Esophagus muscularis mucosa (tissue), 4 donors: ENCODE measurements around the gene TSPAN11.

Experiments
- EP300 ChIP-seq: sonication (generic); formaldehyde crosslinking; IDR thresholded peaks from one replicate; pipeline ENCODE4 v1.6.1; 2017; ENCODE audit warnings: antibody characterized with exemption
- POLR2AphosphoS5 ChIP-seq, 2 donors: sonication (generic); formaldehyde crosslinking; IDR thresholded peaks; one replicate each; pipeline ENCODE4 v1.6.1; 2017; ENCODE audit warnings: antibody characterized with exemption in 2 of 2
- TF ChIP-seq, protein P1 (sequence below), 3 experiments: fragments of 200-600 bp in 2 of 3; fragments of 450-650 bp in 1 of 3; sonication (generic) in 2 of 3; IDR thresholded peaks; one replicate each; pipeline ENCODE4 v1.5.1; 2017 to 2019; ENCODE audit warnings: antibody characterized with exemption in 3 of 3, mild to moderate bottlenecking in 2 of 3, moderate library complexity in 1 of 3

DNA sequence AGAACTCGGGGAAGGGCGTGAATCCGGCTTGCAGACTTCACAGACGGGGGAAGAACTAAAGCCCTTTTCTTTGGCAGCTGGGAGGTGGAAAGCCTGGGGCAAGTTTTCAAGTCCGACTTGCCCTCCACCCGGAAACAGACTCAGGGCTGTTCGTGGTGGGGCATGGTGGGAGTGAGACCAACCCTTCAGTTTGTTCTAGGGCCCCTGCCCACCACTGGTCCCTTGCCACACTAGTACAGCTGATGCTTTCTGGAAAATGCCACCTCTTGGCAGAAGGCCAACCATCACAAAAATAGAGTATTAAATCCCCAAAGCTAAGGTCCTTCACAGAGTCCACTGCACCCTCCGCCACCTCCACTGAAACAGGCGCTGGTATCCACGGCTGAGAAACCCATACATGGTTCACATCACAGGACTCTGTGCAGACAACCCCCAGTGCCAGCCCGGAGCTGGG, 96.8 kb downstream of the TSPAN11 start:
- TF ChIP-seq, protein P1, sequence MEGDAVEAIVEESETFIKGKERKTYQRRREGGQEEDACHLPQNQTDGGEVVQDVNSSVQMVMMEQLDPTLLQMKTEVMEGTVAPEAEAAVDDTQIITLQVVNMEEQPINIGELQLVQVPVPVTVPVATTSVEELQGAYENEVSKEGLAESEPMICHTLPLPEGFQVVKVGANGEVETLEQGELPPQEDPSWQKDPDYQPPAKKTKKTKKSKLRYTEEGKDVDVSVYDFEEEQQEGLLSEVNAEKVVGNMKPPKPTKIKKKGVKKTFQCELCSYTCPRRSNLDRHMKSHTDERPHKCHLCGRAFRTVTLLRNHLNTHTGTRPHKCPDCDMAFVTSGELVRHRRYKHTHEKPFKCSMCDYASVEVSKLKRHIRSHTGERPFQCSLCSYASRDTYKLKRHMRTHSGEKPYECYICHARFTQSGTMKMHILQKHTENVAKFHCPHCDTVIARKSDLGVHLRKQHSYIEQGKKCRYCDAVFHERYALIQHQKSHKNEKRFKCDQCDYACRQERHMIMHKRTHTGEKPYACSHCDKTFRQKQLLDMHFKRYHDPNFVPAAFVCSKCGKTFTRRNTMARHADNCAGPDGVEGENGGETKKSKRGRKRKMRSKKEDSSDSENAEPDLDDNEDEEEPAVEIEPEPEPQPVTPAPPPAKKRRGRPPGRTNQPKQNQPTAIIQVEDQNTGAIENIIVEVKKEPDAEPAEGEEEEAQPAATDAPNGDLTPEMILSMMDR (IDR thresholded peaks at IDR 0.05): no peak
- TF ChIP-seq EP300 (no peak), POLR2AphosphoS5 (IDR thresholded peaks at IDR 0.05) (no peak)
